ENCODE data around the gene PLK1. TPM values are rescaled to one million over a fixed set of nuclear protein-coding genes. Genes with fewer than 3 reads are reported as not detected.

Gene PLK1
- total RNA-seq, result 27.9 and 29.6 TPM in 2 replicates

DNA sequence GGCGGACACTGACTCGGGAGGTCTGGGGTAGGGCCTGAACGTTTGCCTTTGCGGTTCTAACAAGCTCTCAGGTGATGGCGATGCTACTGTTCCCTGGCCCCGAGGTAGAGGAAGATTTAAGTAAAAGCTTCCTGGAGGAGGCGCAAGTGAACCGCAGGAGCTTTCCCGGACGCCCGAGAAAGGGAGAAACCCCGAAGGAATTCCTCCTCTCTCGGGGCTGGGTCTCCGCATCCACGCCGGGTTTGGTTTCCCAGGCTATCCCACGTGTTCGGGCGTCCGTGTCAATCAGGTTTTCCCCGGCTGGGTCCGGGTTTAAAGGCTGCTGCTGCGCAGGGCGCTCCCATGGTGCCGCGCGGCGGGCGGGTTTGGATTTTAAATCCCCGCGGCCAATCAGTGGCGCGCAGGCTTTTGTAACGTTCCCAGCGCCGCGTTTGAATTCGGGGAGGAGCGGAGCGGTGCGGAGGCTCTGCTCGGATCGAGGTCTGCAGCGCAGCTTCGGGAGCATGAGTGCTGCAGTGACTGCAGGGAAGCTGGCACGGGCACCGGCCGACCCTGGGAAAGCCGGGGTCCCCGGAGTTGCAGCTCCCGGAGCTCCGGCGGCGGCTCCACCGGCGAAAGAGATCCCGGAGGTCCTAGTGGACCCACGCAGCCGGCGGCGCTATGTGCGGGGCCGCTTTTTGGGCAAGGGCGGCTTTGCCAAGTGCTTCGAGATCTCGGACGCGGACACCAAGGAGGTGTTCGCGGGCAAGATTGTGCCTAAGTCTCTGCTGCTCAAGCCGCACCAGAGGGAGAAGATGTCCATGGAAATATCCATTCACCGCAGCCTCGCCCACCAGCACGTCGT lies at the start of gene PLK1:
Gene PLK1 (plus strand): TSS at position 460 of the 844 bp plus-strand sequence. CDS start 44 bp downstream, at position 504.

GRCh38 chr16:23640931-23641765 lies 37.5 kb upstream of the PLK1 start, which contains the start of the genes DCTN5 and PALB2:
Gene DCTN5, plus strand, starts transcription at chr16:23641466. Its CDS starts 77 bp downstream, at chr16:23641543.
Gene PALB2, minus strand, starts transcription at chr16:23641310. Its CDS starts 153 bp downstream, at chr16:23641157.

DNA sequence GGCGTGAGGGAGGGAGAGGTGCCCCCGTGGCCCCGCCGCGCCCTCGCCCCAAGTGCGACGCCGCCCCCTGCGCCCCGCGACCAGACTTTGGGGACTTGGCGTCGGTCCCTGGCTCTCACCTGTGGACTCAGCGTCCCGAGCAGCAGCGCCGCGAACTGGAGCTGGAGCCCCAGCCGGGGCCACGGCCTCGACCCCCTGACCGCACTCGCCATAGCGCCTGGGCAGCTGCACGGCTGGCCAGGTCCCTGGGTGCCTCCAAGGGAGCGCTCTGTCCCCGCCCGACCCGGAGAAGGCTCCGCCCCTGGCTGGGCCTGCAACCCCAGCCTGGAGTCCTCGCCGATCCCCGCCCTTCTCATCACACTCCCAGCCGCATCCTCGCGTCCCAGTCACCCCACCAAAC lies 34.3 kb downstream of the PLK1 start, which contains the start of gene ERN2:
Gene ERN2 (minus strand): TSS at position 247 of the 400 bp plus-strand sequence. CDS start 35 bp downstream, at position 212.

Other genes with a start within 250 kb of the PLK1 start
- 10.5 and 11.0 TPM in 2 replicates for gene COG7, start 225.7 kb upstream of the PLK1 start, total RNA-seq
- 22.4 and 33.1 TPM in 2 replicates for gene GGA2, start 168.4 kb upstream of the PLK1 start, total RNA-seq
- 20.1 and 23.4 TPM in 2 replicates for gene EARS2, start 121.5 kb upstream of the PLK1 start, total RNA-seq
- 53.9 and 159 TPM in 2 replicates for gene UBFD1, start 121.2 kb upstream of the PLK1 start, total RNA-seq
- gene NDUFAB1, start 82.6 kb upstream of the PLK1 start, total RNA-seq, result 143 and 166 TPM in 2 replicates
- 7.1 and 7.6 TPM in 2 replicates for gene PALB2, start 37.6 kb upstream of the PLK1 start, total RNA-seq
- 63.3 and 83.4 TPM in 2 replicates for gene DCTN5, start 37.4 kb upstream of the PLK1 start, total RNA-seq
- gene ERN2, start 34.3 kb downstream of the PLK1 start, total RNA-seq, result not detected in 2 replicates
- gene CHP2, start 76.1 kb downstream of the PLK1 start, total RNA-seq, result not detected in 2 replicates
- gene PRKCB, start 157.1 kb downstream of the PLK1 start, total RNA-seq, result 1.7 TPM in 1 of 2 replicates, not detected in the other